Keratinocyte (primary cell): ENCODE results near the gene TMEM183A. TPM values are rescaled to one million over a fixed set of nuclear protein-coding genes. Genes with fewer than 3 reads are reported as not detected.

Experiments
- DNase-seq: peaks from one replicate; pipeline ENCODE4 v3.0.0-alpha.2; 2011; ENCODE audit warnings: low read depth, missing footprints, low spot score
- FAIRE-seq: peaks from 2 replicates; lab custom pipeline; 2011; peaks lifted over from hg19 to GRCh38; lab: Jason Lieb, UNC
- H2AFZ ChIP-seq: 2 replicates; pipeline ENCODE4 v1.6.0; 2012; ENCODE audit warnings: low read length, control low read depth, inconsistent platforms; ENCODE audit not compliant: control insufficient read depth
- H3K27ac ChIP-seq: 2 replicates; pipeline ENCODE4 v1.5.1; 2011; ENCODE audit warnings: low read length; ENCODE audit not compliant: control insufficient read depth, insufficient read depth
- H3K27me3 ChIP-seq: 3 replicates; pipeline ENCODE4 v1.6.0; 2011; ENCODE audit warnings: low read length; ENCODE audit not compliant: control insufficient read depth, insufficient read depth; ENCODE audit errors: extremely low read depth
- H3K36me3 ChIP-seq, 2 experiments: 2 replicates in 1 of 2; 3 replicates in 1 of 2; pipeline ENCODE4 v1.5.1; 2011; ENCODE audit warnings: low read length in 2 of 2, mild to moderate bottlenecking in 1 of 2; ENCODE audit not compliant: control insufficient read depth in 2 of 2, insufficient read depth in 2 of 2; ENCODE audit errors: extremely low read depth in 1 of 2
- H3K4me1 ChIP-seq: 3 replicates; pipeline ENCODE4 v1.5.1; 2011; ENCODE audit warnings: low read length; ENCODE audit not compliant: control insufficient read depth, insufficient read depth; ENCODE audit errors: extremely low read depth
- H3K4me2 ChIP-seq: 3 replicates; pipeline ENCODE4 v1.6.0; 2011; ENCODE audit warnings: low read depth, low read length; ENCODE audit not compliant: control insufficient read depth, insufficient read depth; ENCODE audit errors: extremely low read depth
- H3K4me3 ChIP-seq, 3 experiments: fragments of 200-600 bp in 1 of 3; sonication (generic) in 1 of 3; 2 replicates in 2 of 3; 3 replicates in 1 of 3; pipeline ENCODE4 v1.5.1; 2011 to 2016; ENCODE audit warnings: low read length in 3 of 3, mild to moderate bottlenecking in 3 of 3, control low read depth in 2 of 3, inconsistent platforms in 1 of 3, low read depth in 1 of 3, mixed read lengths in 1 of 3, mixed run types in 1 of 3, moderate library complexity in 1 of 3; ENCODE audit not compliant: control insufficient read depth in 2 of 3, insufficient read depth in 2 of 3; ENCODE audit errors: extremely low read depth in 1 of 3
- H3K79me2 ChIP-seq: 2 replicates; pipeline ENCODE4 v1.6.0; 2012; ENCODE audit warnings: low read length; ENCODE audit not compliant: control insufficient read depth, insufficient read depth
- H3K9ac ChIP-seq: 3 replicates; pipeline ENCODE4 v1.6.0; 2011; ENCODE audit warnings: low read length; ENCODE audit not compliant: control insufficient read depth, insufficient read depth; ENCODE audit errors: extremely low read depth
- H3K9me1 ChIP-seq: 3 replicates; pipeline ENCODE4 v1.6.0; 2011; ENCODE audit warnings: low read length; ENCODE audit not compliant: control insufficient read depth, insufficient read depth; ENCODE audit errors: extremely low read depth
- H3K9me3 ChIP-seq: 2 replicates; pipeline ENCODE4 v1.5.1; 2012; ENCODE audit warnings: low read depth, low read length; ENCODE audit not compliant: control insufficient read depth
- H4K20me1 ChIP-seq: 3 replicates; pipeline ENCODE4 v1.6.0; 2011; ENCODE audit warnings: low read length; ENCODE audit not compliant: control insufficient read depth, insufficient read depth; ENCODE audit errors: extremely low read depth
- EZH2 ChIP-seq: IDR thresholded peaks from one replicate; pipeline ENCODE4 v1.6.1; 2012; ENCODE audit warnings: inconsistent platforms, mild to moderate bottlenecking, low read length, moderate library complexity
- dilution Hi-C: fragments of 300-500 bp; cut with MboI; formaldehyde crosslinking; loops from one replicate; pipeline ENCODE4 v1.7.0; 2020; ENCODE audit warnings: low sequenced_read_pairs; ENCODE audit not compliant: extremely low pct_ligation_motif_present
- polyA plus RNA-seq, 5 experiments: library from polyadenylated mRNA; depleted of rRNA in 3 of 5; stranded (reverse) in 3 of 5; stranded (forward) in 1 of 5; unstranded in 1 of 5; fragments of >200 nt; gene quantifications; 1 replicate in 1 of 5; 2 replicates in 3 of 5; 3 replicates in 1 of 5; pipeline versions ENCODE4 v1.2.1 to v1.2.3, GENCODE V29; 2011 to 2012; ENCODE audit warnings: missing spikeins in 2 of 5, low read depth in 1 of 5, low replicate concordance in 1 of 5
- TF ChIP-seq, protein P1 (sequence below), 3 experiments: IDR thresholded peaks in 1 of 3; conservative IDR thresholded peaks in 1 of 3; optimal IDR thresholded peaks in 1 of 3; 2 replicates in 2 of 3; 3 replicates in 1 of 3; pipeline versions ENCODE3 to v1.5.1; 2011; ENCODE audit warnings: low read length in 3 of 3, mild to moderate bottlenecking in 3 of 3, moderate library complexity in 2 of 3, control low read depth in 1 of 3, inconsistent platforms in 1 of 3; ENCODE audit not compliant: insufficient read depth in 2 of 3; ENCODE audit errors: extremely low read depth in 1 of 3

Gene TMEM183A
- polyA plus RNA-seq, 1 donor (not counting 4 experiments of a cell fraction or from before 2014, with no cell fraction given), result 88.2 TPM

- Histone ChIP-seq H3K9ac (peak overlapping the region; percentile 63), H3K4me3 (peak overlapping the region; percentile 56 to 73 (median 71)), H3K27ac (no peak overlapping the region), H3K79me2 (no peaks in the 10 kb centered on the region), H4K20me1 (no peaks in the 10 kb centered on the region), H3K9me1 (no peaks in the 10 kb centered on the region), H3K4me1 (peaks cover 7% of the 10 kb centered on the region), H3K27me3 (peaks cover 11% of the 10 kb centered on the region), H2AFZ (peak overlapping the region; percentile 89), H3K36me3 (peaks cover 9 to 12% of the 10 kb centered on the region in 2 experiments), H3K9me3 (no peaks in the 10 kb centered on the region), H3K4me2 (peak overlapping the region; percentile 99)
- TF ChIP-seq, protein P1, sequence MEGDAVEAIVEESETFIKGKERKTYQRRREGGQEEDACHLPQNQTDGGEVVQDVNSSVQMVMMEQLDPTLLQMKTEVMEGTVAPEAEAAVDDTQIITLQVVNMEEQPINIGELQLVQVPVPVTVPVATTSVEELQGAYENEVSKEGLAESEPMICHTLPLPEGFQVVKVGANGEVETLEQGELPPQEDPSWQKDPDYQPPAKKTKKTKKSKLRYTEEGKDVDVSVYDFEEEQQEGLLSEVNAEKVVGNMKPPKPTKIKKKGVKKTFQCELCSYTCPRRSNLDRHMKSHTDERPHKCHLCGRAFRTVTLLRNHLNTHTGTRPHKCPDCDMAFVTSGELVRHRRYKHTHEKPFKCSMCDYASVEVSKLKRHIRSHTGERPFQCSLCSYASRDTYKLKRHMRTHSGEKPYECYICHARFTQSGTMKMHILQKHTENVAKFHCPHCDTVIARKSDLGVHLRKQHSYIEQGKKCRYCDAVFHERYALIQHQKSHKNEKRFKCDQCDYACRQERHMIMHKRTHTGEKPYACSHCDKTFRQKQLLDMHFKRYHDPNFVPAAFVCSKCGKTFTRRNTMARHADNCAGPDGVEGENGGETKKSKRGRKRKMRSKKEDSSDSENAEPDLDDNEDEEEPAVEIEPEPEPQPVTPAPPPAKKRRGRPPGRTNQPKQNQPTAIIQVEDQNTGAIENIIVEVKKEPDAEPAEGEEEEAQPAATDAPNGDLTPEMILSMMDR (optimal IDR thresholded peaks at IDR 0.05 in 1 of 3, IDR thresholded peaks at IDR 0.05 in 1 of 3, conservative IDR thresholded peaks at IDR 0.05 in 1 of 3; ENCODE audit: extremely low read depth in 1 of 3, insufficient read depth in 2 of 3, low read length in 3 of 3), result no peak
- TF ChIP-seq EZH2, result peak; percentile 56
- no peak for DNase-seq
- FAIRE-seq, result no peak
- dilution Hi-C loops, result loop anchor here (25.0 kb wide), 1 partner anchor 235 kb away; no protein-coding TSS in a partner anchor
Observed at GRCh38 chr1:203026666-203027663, 19.8 kb downstream of the TMEM183A start.

DNA sequence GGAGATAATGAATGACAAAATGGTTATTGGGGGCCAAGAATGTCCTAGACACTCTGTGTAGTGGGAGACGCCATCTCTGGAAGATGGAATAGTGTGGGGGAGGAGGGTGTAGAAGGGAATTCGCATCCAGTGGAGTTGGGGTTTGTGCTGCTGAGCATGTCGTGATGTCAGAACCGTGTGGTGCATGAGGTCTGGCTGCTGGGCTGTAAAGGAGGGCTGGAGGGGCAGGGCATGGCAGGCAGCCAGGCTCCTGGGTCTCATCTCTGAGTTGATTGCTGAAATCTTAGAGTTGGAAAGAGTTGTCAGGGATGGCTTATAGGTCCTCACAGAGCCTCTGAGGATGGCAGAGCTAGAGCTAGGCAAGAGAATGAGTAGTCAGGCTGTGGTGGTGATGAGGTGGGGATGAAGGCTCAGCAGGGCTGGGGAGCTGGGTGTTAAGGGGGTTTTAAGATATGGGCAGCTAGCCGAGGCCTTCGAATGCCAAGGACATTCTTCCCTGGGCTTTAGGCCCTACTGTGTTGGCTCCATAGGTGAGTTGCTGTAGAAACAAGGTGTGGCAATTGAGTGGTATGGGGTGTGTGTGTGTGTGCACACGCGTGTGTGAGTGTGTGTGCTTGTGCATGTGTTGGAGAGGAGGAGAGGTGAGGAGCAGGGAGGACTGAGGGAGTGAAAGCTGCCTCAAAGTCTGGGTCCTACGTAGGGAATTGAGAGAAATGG, 21.1 kb downstream of the TMEM183A start:
- DNase-seq, result no peak
- Histone ChIP-seq H3K4me2 (no peak overlapping the region), H3K36me3 (peaks cover 8 to 12% of the 10 kb centered on the region in 2 experiments), H3K4me3 (no peak overlapping the region), H3K79me2 (no peaks in the 10 kb centered on the region), H3K9ac (no peak overlapping the region), H3K27ac (no peak overlapping the region), H3K9me3 (no peaks in the 10 kb centered on the region), H3K9me1 (no peaks in the 10 kb centered on the region), H3K27me3 (peaks cover 11% of the 10 kb centered on the region), H3K4me1 (peaks cover 7% of the 10 kb centered on the region), H2AFZ (no peak overlapping the region), H4K20me1 (no peaks in the 10 kb centered on the region)
- dilution Hi-C loops, result loop anchor here (25.0 kb wide), 1 partner anchor 234 kb away; no protein-coding TSS in a partner anchor
- TF ChIP-seq, protein P1 (optimal IDR thresholded peaks at IDR 0.05 in 1 of 3, IDR thresholded peaks at IDR 0.05 in 1 of 3, conservative IDR thresholded peaks at IDR 0.05 in 1 of 3; ENCODE audit: extremely low read depth in 1 of 3, insufficient read depth in 2 of 3, low read length in 3 of 3), result no peak
- TF ChIP-seq EZH2, result no peak
- FAIRE-seq, result no peak
